GM19438 (cell line): ENCODE results near the gene LAMP5.

ENCODE experiments used
- ATAC-seq: cut with Tn5 transposase; IDR thresholded peaks from one replicate; pipeline ENCODE4 v1.9.1; 2021; ENCODE audit warnings: low read depth; ENCODE audit not compliant: unreplicated experiment

LAMP5 gene

GRCh38 chr20:9499126-9499899, 15.1 kb upstream of the LAMP5 start:
- ATAC-seq: no peak

DNA sequence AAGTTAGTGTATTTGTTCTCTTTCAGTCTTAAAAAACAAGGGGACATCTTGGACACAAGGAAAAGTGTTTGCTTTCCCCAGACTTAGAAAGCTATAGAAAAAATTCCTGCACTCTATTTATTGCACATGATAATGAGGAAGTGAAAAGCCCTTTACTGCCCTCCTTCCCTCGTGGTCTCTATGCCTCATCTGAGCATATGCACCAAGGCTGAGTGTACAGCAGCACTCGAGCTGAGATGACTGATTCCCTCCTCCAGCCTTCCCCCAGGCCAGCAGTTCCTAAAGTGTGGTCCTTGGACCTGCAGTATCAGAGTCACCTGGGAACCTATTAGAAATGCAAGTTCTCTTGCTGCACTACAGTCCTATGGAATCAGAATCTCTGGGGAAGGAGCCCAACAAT, 14.3 kb upstream of the LAMP5 start:
- ATAC-seq: peak; percentile 74

GRCh38 chr20:9501473-9501872, 12.9 kb upstream of the LAMP5 start:
- no peak for ATAC-seq

DNA sequence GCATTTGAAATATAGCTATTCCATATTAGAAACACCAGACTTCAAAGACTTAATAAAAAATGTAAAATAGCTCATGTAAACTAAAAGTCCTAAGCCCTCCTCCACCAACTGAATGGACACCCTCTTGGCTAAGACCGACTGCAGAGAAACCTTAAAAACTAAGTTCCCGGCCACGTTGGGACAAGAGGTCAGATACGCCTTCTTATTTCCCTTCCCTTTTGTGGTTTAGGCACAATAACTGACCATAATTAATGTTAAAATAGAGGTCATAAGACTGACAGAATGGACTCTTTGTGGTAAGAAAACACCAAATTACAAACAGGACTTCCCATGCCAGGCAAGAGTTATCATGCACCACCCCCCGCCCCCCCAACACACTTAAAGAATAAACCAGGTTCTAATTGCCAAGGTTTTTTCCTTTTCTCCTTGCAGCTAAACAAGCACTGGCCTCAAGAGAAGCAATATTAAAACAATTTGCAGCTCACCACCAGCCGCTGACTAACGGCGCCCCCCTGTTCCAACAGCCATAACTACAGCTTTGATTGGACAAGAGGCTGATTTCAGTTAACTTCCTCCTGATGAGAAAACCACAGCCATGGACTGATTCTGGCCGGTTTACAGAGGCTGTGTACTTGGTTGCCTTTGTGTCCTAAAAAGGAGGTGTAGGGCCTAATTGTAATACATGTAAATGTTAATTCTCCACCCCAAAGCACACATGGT, 10.7 kb upstream of the LAMP5 start:
- ATAC-seq: no peak

GRCh38 chr20:9506280-9506821, 8.0 kb upstream of the LAMP5 start:
- ATAC-seq: no peak

DNA sequence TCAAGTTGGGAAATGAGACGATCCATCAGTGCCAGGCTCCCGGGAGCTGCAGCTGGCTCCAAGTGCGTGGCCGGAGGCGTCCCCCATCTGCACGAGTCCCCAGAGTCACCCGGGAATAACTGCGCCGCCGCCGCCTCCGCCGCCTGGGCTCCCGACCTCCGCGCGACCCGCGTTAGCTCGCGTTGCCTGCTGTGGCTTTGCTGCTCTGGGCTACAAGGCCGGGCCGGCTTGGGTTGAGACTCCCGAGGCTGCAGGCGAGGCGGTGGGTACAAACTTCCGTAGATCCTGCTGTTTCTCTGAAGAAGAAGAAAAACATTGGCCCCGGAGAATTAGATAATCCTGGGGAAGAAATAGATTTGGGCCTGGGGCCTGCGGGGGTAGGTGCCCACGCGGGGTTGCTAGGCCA, 7.4 kb upstream of the LAMP5 start:
- ATAC-seq: no peak

DNA sequence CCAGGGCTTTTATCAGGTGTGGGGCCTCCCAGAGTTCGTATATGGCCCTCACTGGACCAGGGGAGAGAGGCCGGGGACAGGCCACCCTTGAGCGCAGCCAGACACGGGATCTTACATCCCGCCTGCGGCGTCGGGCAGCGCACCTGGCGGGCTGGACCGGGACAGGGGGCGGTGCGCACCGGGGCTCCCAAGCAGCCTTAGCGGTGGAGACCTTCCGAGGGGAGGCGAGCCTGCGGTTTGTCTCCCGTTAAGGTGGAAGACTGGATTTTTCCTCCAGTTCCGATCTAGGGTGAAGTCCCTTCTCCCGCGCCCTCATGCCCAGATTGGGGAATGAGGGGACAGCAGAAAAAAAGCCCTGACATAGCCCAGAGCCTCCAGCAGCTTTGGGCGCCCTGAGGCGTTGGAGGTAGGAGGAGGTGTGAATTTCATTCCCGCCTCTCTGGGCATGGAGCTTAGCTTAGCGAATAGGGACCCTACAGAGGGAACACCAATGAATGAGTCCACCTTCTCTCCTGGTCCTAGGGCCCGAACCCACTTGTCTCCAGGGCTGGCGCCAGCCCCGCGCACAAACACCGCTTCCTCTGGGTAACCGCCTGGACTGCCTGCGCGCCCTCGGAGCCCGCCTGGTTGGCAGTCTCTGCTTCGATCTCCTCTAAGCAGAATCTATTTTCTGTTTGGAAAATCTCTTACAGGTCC, 6.7 kb upstream of the LAMP5 start:
- ATAC-seq: no peak

DNA sequence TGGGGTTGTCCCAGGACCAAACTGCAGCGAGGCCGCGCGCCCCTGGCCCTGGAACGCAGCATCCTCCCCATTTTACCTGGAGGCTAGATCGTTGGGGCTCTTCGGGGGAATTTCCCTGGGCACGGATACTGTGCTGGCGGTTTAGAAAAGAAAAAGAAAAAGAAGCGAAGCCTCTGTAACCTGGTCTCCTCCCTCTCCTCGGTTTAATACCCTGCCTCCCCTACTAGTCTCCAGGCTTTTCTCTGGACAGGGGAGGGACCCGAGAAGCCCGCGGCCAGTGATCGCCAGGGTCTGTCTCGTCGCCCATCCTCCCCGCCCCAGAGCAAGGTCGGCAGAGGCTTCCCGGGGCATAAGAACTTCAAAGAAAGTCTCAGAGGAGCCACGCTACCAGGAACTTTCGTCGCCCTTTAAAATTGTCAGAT, 6.1 kb upstream of the LAMP5 start:
- ATAC-seq: no peak

GRCh38 chr20:9508696-9509178, 5.7 kb upstream of the LAMP5 start:
- no peak for ATAC-seq

GRCh38 chr20:9509246-9509645, 5.1 kb upstream of the LAMP5 start:
- no peak for ATAC-seq

DNA sequence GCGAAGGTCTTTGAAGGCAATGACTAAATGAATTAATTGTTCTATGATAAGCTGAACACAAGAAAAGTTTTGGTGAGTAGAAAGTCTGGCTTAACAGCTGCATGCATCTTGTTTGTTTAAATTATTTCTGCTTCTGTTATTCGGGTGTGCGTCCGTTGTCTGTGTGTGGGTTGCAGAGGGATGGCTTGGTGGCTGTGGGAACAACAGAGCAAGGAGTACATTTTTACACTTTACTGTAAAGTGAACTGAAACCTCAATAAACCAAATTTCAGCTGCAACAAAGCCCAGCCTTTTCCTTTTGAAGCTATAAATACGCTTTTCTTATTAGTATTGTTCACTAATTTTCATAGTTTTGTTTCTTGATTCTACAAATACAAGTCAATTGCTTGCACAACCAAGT, 3.5 kb upstream of the LAMP5 start:
- ATAC-seq: peak; percentile 46

DNA sequence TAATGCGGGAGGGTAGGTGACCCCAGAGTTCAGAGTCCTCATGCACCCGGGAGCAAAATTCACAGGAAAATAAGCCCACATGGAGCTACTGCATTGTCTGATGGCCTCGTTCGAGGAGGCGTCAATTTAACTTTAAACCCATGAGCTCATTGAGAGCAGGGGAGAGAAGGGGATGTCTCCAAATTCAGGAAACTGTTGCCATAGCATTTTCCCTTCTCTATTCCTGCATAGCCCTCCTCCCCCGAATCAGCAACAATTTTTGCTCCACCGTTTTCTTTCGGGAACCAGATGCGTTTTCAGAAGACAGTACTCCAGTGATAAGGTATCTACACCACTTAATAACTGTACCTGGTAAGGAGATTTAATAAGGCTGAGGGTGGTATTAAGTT, 324 bp upstream of the LAMP5 start:
- ATAC-seq: no peak

DNA sequence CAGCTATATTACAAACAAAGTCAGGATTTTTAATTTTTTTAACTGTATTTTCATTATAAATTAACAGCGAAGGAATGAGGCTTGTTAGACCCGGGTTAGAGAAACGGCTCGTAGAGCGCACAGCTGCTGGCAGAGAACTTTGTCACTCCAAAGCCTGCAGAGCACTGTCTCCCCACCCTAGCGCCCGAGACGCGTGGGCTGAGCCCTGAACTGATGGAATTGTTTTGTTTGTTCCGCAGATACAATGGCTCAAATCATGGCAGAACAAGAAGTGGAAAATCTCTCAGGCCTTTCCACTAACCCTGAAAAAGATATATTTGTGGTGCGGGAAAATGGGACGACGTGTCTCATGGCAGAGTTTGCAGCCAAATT, 810 bp downstream of the LAMP5 start:
- no peak for ATAC-seq

DNA sequence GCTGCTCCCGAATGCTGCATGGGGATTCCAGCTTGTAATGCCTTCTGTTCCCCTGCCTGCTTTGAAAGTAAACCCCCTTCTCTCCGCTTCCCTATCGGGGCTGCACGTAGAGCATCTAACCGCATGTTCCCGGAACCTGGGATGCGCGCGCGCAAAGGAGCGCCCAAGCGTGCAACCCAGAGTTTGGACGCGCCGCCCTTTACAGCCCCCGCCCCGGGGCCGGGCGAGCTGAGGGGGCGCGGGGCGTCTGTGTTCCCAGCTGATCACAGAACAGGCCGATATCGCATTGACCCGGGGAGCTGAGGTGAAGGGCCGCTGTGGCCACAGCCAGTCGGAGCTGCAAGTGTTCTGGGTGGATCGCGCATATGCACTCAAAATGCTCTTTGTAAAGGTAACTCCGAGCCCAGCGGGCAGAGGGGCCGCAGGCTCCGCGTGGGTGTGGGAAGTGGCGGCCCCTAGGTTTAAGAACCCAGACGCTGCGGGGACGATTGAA, 1.4 kb downstream of the LAMP5 start:
- ATAC-seq: peak; percentile 24

- ATAC-seq: peak; percentile 48
Measured at GRCh38 chr20:9516234-9516871, 2.0 kb downstream of the LAMP5 start.

DNA sequence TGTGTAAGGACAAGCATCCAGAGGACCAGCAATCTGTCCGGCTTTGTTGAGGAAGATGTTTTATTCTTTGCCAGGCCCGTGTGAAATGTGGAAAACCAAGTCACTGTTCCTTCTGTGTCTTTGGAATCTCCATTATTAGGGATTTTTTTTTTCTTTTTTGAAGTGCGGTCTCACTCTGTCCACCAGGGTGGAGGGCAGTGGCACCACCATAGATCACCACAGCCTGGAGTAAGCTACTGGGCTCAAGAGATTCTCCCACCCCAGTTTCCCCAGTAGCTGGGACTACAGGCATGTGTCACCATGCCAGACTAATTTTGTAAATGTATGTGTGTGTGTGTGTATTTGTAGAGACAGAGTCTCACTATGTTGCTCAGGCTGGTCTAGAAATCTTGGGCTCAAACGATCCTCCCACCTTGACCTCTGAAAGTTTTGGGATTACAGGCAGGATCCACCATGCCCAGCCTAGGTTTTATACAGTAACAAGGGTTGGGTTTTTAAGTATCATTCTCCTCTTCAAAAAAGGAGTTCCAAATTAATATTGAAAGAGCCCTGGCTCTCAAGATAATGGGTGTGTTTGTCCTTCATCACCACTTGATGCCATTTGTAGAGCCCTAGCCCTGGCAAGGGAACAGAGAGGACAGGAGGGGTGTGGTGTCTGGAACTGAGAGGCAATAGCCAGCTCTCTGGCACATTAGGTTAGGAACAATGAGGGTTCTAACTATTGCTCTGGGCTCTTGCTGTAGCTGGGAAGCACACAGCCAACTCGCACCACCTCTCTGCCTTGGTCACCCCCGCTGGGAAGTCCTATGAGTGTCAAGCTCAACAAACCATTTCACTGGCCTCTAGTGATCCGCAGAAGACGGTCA, 3.1 kb downstream of the LAMP5 start:
- no peak for ATAC-seq

DNA sequence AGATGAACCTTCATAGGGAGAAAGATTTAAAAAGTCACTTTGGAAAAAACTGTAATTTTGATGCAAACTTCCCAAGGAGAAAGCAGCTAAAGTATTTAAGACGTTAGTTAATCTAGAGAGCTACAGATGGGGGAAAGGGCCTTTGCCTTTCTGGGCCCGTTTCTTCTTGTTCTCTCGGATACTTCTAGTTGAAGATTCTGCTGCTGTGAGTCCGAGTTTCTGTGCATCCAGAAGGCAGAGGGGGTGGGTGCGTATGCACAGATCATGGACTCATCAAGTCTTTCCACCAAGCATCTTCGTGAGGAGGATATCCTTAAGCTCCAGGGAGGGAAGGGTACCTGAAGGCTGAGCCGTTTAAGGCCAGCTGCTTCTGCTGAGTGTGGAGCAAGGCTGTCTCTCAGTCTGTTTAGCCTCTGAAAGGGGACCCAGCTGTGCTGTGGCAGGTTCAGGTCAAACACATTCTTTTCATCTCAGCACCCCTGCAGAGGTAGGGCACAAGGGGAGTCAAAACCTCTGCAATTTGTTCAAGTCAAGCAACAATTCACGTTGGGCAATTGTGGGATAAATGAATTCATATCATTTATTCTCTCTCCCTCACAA, 4.3 kb downstream of the LAMP5 start:
- ATAC-seq: no peak

DNA sequence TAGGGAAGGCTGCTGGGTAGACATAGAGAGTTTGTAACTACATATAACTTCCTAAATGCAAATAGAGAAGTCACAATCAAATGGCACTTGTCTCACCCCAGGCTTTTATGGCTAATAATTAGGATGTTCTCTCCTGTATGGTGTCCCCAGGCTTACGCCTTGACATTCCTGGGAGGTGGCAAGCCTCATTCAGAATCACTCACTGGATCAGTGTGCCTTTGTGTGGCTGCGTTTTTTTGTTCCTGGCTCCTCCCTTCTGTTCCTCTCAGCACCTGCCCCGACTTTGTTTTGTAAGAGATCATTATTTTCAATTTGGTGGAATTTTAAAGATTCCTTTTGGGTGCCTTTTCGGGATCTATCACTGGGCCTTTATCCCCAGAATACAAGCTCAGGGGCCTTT, 5.7 kb downstream of the LAMP5 start:
- ATAC-seq: no peak

DNA sequence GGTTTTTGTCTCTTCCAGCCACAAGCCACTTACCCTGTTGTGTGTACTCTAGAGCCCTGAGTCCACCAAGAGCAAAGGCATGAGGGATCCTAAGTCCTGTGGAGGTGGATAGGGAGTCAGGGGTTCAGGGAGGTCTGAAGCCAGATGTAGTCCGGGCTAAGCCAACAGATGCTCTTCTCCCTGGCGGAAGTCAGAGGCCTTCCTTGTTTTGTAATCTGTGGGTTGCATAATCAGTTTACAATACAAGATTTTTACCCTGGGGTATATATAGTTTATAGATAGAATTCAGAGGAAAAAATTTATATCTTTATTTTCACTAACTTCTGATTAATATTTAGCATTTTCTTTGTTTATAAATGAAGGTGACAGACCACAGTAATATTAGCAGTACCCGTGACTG, 9.2 kb downstream of the LAMP5 start:
- no peak for ATAC-seq
